ENCODE measurements around the gene XRRA1.

DNA sequence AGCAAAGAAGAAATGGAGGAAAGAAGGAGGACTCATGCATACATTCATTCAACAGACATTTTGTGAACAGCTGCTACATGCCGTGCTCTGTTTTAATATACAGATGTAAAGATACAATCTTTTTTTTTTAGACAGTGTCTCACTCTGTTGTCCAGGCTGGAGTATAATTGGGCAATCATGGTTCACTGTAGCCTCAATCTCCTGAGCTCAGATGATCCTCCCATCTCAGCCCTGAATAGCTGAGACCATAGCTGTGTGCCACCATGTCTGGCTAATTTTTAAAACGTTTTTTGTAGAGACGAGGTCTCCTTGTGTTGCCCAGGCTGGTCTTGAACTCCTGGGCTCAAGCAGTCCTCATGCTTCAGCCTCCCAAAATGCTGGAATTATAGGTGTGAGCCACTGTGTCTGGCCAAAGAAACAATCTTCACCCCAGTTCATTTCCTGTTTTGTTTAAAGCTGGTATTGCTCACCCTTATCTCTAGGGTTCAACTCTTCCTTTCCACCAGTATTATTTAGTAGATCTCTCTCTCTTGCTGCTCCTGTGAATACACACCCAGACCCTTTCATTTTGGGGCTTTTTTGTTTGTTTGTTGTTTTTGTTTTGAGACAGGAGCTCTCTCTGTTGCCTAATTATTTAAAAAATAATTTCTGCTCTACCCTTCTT lies 130.5 kb downstream of the XRRA1 start:
- TF ChIP-seq, protein P1, sequence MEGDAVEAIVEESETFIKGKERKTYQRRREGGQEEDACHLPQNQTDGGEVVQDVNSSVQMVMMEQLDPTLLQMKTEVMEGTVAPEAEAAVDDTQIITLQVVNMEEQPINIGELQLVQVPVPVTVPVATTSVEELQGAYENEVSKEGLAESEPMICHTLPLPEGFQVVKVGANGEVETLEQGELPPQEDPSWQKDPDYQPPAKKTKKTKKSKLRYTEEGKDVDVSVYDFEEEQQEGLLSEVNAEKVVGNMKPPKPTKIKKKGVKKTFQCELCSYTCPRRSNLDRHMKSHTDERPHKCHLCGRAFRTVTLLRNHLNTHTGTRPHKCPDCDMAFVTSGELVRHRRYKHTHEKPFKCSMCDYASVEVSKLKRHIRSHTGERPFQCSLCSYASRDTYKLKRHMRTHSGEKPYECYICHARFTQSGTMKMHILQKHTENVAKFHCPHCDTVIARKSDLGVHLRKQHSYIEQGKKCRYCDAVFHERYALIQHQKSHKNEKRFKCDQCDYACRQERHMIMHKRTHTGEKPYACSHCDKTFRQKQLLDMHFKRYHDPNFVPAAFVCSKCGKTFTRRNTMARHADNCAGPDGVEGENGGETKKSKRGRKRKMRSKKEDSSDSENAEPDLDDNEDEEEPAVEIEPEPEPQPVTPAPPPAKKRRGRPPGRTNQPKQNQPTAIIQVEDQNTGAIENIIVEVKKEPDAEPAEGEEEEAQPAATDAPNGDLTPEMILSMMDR (IDR thresholded peaks at IDR 0.05): no peak
- no peak for TF ChIP-seq POLR2A (IDR thresholded peaks at IDR 0.05)
